Measurements from ENCODE around the gene RTEL1. TPM values are rescaled to one million over a fixed set of nuclear protein-coding genes. Genes with fewer than 3 reads are reported as not detected.
"Not testable (repeated sequence)": the region's sequence is repeated elsewhere in the genome, so short reads cannot be mapped to it uniquely, and the experiment has no call there.

The RTEL1 gene
- total RNA-seq, 2 experiments from 2014 or later = 25.5 to 27.6 TPM

DNA sequence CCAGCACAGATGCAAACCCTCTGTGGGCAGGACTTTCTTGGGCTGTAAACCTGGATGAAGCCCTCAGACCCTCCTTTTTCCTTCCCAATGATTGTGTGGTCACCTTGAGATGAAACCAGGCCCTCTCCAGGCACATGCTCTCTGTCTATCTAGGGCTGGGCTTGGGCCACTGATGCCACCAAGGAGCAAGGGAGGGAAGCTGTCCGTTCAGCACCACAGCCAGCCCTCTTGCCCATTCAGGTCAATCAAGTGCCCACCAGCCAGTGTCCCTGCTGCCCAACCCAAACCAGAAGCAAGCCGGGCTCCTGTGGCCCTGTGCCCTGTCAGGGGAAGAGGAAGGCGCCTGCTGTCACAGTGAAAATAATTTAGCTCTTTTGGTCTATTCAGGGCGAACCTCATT lies 12.9 kb upstream of the RTEL1 start:
- peaks cover 4% of the 10 kb centered on the region for H3K27me3 Mint-ChIP-seq
- H3K27ac Mint-ChIP-seq = no peak overlapping the region
- ChIA-PET POLR2A (no interaction called here), CTCF (no interaction called here)
- no peaks in the 10 kb centered on the region for H3K27me3 ChIP-seq (ENCODE audit: control insufficient read depth in 1 of 2, insufficient read depth in 2 of 2, low read length in 2 of 2)
- DNase-seq (no peak), ATAC-seq (ENCODE audit: poor library complexity) (no peak)
- peaks cover 11% of the 10 kb centered on the region for H3K36me3 ChIP-seq (ENCODE audit: insufficient read depth, low read length)
- intact Hi-C loops (cut with DNase I, micrococcal nuclease) = no loop called here
- no peak overlapping the region for H3K27ac ChIP-seq (ENCODE audit: low read depth in 1 of 2, low read length in 2 of 2)
- no peak overlapping the region for H3K4me3 Mint-ChIP-seq
- peaks cover 12% of the 10 kb centered on the region for H3K4me1 Mint-ChIP-seq (ENCODE audit: low read depth)
- no peak overlapping the region for H3K4me3 ChIP-seq (ENCODE audit: low read length)
- TF ChIP-seq, protein P1, sequence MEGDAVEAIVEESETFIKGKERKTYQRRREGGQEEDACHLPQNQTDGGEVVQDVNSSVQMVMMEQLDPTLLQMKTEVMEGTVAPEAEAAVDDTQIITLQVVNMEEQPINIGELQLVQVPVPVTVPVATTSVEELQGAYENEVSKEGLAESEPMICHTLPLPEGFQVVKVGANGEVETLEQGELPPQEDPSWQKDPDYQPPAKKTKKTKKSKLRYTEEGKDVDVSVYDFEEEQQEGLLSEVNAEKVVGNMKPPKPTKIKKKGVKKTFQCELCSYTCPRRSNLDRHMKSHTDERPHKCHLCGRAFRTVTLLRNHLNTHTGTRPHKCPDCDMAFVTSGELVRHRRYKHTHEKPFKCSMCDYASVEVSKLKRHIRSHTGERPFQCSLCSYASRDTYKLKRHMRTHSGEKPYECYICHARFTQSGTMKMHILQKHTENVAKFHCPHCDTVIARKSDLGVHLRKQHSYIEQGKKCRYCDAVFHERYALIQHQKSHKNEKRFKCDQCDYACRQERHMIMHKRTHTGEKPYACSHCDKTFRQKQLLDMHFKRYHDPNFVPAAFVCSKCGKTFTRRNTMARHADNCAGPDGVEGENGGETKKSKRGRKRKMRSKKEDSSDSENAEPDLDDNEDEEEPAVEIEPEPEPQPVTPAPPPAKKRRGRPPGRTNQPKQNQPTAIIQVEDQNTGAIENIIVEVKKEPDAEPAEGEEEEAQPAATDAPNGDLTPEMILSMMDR (IDR thresholded peaks at IDR 0.05) = no peak
- no peaks in the 10 kb centered on the region for H3K9me3 ChIP-seq (ENCODE audit: control insufficient read depth in 1 of 2, insufficient read depth in 1 of 2, low read length in 2 of 2)
- H3K4me1 ChIP-seq (ENCODE audit: insufficient read depth, low read length) = peaks cover 14% of the 10 kb centered on the region
- H3K36me3 Mint-ChIP-seq (ENCODE audit: low read depth) = peaks cover 5% of the 10 kb centered on the region
- H3K9me3 Mint-ChIP-seq = no peaks in the 10 kb centered on the region

DNA sequence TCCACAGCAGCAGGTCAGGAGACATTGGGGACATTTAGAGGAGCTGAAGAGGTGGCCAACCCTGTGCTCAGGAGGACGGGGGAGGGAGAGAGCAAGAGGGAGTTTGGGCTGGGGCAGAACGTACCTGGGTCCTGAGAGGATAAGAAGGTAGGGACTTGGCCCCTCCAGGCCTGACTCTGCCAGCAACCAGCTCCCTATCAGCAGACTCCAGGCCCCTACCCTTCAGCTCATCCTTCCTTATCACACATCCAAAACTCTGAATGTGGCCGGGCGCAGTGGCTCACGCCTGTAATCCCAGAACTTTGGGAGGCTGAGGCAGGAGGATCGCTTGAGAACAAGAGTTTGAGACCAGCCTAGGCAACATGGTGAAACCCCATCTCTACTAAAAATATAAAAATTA lies 9.9 kb upstream of the RTEL1 start:
- DNase-seq = no peak
- TF ChIP-seq, protein P1 (IDR thresholded peaks at IDR 0.05) = no peak
- no peak overlapping the region for H3K27ac ChIP-seq (ENCODE audit: low read depth in 1 of 2, low read length in 2 of 2)
- peak overlapping the region; percentile 70 for H3K4me3 Mint-ChIP-seq
- no peak for ATAC-seq (ENCODE audit: poor library complexity)
- H3K27ac Mint-ChIP-seq = no peak overlapping the region
- H3K4me1 ChIP-seq (ENCODE audit: insufficient read depth, low read length) = peaks cover 22% of the 10 kb centered on the region
- H3K36me3 Mint-ChIP-seq (ENCODE audit: low read depth) = peaks cover 5% of the 10 kb centered on the region
- no peaks in the 10 kb centered on the region for H3K27me3 Mint-ChIP-seq
- CTCF ChIA-PET = interaction anchor here (1.7 kb wide), 1 partner anchor 110 kb away, joined by 5 read pairs; no protein-coding TSS in a partner anchor
- H3K27me3 ChIP-seq (ENCODE audit: control insufficient read depth in 1 of 2, insufficient read depth in 2 of 2, low read length in 2 of 2) = no peaks in the 10 kb centered on the region
- POLR2A ChIA-PET = no interaction called here
- H3K36me3 ChIP-seq (ENCODE audit: insufficient read depth, low read length) = peaks cover 11% of the 10 kb centered on the region
- no peaks in the 10 kb centered on the region for H3K9me3 Mint-ChIP-seq
- peaks cover 18% of the 10 kb centered on the region for H3K4me1 Mint-ChIP-seq (ENCODE audit: low read depth)
- no peak overlapping the region for H3K4me3 ChIP-seq (ENCODE audit: low read length)
- intact Hi-C loops (cut with DNase I, micrococcal nuclease) = no loop called here
- H3K9me3 ChIP-seq (ENCODE audit: control insufficient read depth in 1 of 2, insufficient read depth in 1 of 2, low read length in 2 of 2) = no peaks in the 10 kb centered on the region

DNA sequence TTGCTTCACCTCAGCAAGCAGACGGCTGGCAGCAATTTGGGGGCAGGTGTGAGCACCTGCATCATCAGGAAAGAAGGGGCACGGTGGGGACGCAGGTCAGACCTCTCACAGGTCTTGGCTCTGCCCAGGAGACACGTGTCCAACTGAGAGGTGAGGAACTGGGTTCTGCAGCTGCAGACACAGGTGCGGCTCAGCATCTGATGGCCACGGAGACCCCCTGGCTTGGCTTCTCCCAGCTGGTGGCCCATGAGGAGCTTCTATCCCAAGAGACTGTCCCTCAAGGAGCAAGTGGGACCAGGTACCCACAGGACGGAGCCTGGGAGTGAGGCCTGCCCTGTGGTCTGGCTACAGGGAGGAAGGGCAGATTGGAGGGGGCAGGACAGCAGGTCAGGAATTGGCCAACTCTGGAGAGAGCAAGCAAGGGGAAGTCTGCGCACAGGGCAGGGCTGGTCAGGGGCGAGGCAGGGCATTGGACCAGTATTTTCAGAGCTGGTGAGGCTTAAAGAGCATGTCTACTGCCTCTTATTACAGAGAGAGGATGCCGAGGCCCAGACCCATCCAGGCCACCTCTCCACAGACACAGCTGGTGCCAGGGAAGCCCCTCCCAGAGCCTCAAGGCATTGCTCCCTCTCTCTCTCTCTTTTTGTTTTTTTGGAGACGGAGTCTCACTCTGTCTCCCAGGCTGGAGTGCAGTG lies 9.1 kb upstream of the RTEL1 start:
- TF ChIP-seq, protein P1 (IDR thresholded peaks at IDR 0.05) = no peak
- ATAC-seq (ENCODE audit: poor library complexity) (no peak), DNase-seq (no peak)
- H3K4me3 Mint-ChIP-seq = peak overlapping the region; percentile 65
- no peak overlapping the region for H3K27ac Mint-ChIP-seq
- H3K27me3 Mint-ChIP-seq = no peaks in the 10 kb centered on the region
- ChIA-PET POLR2A (interaction anchor here (1.5 kb wide), 1 partner anchor 9 kb away, joined by 5 read pairs; the partner anchor contains the start of gene RTEL1), CTCF (interaction anchor here (1.7 kb wide), 1 partner anchor 111 kb away, joined by 5 read pairs; no protein-coding TSS in a partner anchor)
- peaks cover 16% of the 10 kb centered on the region for H3K4me1 Mint-ChIP-seq (ENCODE audit: low read depth)
- Histone ChIP-seq H3K4me3 (ENCODE audit: low read length) (no peak overlapping the region), H3K36me3 (ENCODE audit: insufficient read depth, low read length) (peaks cover 9% of the 10 kb centered on the region), H3K27me3 (ENCODE audit: control insufficient read depth in 1 of 2, insufficient read depth in 2 of 2, low read length in 2 of 2) (no peaks in the 10 kb centered on the region), H3K9me3 (ENCODE audit: control insufficient read depth in 1 of 2, insufficient read depth in 1 of 2, low read length in 2 of 2) (no peaks in the 10 kb centered on the region), H3K4me1 (ENCODE audit: insufficient read depth, low read length) (peaks cover 24% of the 10 kb centered on the region), H3K27ac (ENCODE audit: low read depth in 1 of 2, low read length in 2 of 2) (no peak overlapping the region)
- H3K36me3 Mint-ChIP-seq (ENCODE audit: low read depth) = peaks cover 7% of the 10 kb centered on the region
- intact Hi-C loops (cut with DNase I, micrococcal nuclease) = no loop called here
- no peaks in the 10 kb centered on the region for H3K9me3 Mint-ChIP-seq

DNA sequence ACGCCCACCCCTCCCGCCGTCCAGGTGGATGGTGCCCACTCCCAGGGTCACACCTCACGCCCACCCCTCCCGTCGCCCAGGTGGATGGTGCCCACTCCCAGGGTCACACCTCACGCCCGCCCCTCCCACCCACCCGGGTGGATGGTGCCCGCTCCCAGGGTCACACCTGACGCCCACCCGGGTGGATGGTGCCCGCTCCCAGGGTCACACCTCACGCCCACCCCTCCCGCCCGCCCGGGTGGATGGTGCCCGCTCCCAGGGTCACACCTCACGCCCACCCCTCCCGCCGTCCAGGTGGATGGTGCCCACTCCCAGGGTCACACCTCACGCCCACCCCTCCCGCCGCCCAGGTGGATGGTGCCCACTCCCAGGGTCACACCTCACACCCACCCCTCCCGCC lies 7.6 kb upstream of the RTEL1 start:
- H3K4me1 Mint-ChIP-seq (ENCODE audit: low read depth) = peaks cover 25% of the 10 kb centered on the region
- H3K4me1 ChIP-seq (ENCODE audit: insufficient read depth, low read length) = peaks cover 38% of the 10 kb centered on the region
- H3K4me3 Mint-ChIP-seq; CTCF ChIA-PET; H3K9me3 ChIP-seq (ENCODE audit: control insufficient read depth in 1 of 2, insufficient read depth in 1 of 2, low read length in 2 of 2); DNase-seq; H3K27ac Mint-ChIP-seq; H3K27me3 Mint-ChIP-seq; ATAC-seq (ENCODE audit: poor library complexity); H3K36me3 Mint-ChIP-seq (ENCODE audit: low read depth); H3K9me3 Mint-ChIP-seq; H3K27me3 ChIP-seq (ENCODE audit: control insufficient read depth in 1 of 2, insufficient read depth in 2 of 2, low read length in 2 of 2); H3K4me3 ChIP-seq (ENCODE audit: low read length); H3K27ac ChIP-seq (ENCODE audit: low read depth in 1 of 2, low read length in 2 of 2); H3K36me3 ChIP-seq (ENCODE audit: insufficient read depth, low read length): not testable (repeated sequence)
- intact Hi-C loops (cut with DNase I, micrococcal nuclease) = loop anchor here (5.0 to 10.0 kb wide), 4 partner anchors 84 to 414 kb away; partner anchors contain the start of genes ABHD16B (in 1 of the 2), LIME1 (in 1 of the 2), PPDPF (in 1 of the 2) and SLC2A4RG (in 1 of the 2)
- POLR2A ChIA-PET = interaction anchor here (2.8 kb wide), 1 partner anchor 9 kb away, joined by 20 read pairs; no protein-coding TSS in a partner anchor

Data from CD4-positive, alpha-beta T cell (primary cell).